HepG2 (cell line): ENCODE measurements around the gene ADGRG4. TPM values are rescaled to one million over a fixed set of nuclear protein-coding genes. Genes with fewer than 3 reads are reported as not detected.

ENCODE experiments used
- ATAC-seq: fragments of 200-7000 bp; cut with Tn5 transposase; 3 replicates; pipeline ENCODE4 v1.9.1; 2020; ENCODE audit warnings: mild to moderate bottlenecking, moderate library complexity
- BruUV-seq: library from RNA; stranded (reverse); fragments of 400-500 nt; replicated peaks from 2 replicates; lab custom pipeline; 2021; lab: Mats Ljungman, UMichigan
- CTCF ChIA-PET: fragments of 300-600 bp; formaldehyde crosslinking; extraction: SDS; loops from one replicate; lab custom pipeline; 2021; ENCODE audit warnings: low total read pairs, inconsistent platforms, low intra/inter-chr PET ratio; lab: Yijun Ruan, JAX
- POLR2A ChIA-PET: fragments of 350-600 bp; sonication (Branson Sonifier 250); formaldehyde crosslinking; loops from one replicate; lab custom pipeline; 2020; ENCODE audit warnings: antibody characterized with exemption, inconsistent platforms; lab: Yijun Ruan, JAX
- DNase-seq: peaks from one replicate; pipeline ENCODE4 v3.0.0-alpha.2; 2015; ENCODE audit warnings: low spot score
- FAIRE-seq: peaks from 3 replicates; lab custom pipeline; 2011; peaks lifted over from hg19 to GRCh38; lab: Jason Lieb, UNC
- H2AFZ ChIP-seq: one replicate; pipeline ENCODE4 v1.6.1; 2011; ENCODE audit warnings: low read length, inconsistent platforms
- H3K27ac ChIP-seq: fragments of 300-600 bp; 3 replicates; pipeline ENCODE4 v1.8.0; 2011; ENCODE audit warnings: mixed run types, mild to moderate bottlenecking, mixed read lengths, low read length, inconsistent platforms; ENCODE audit not compliant: insufficient read depth; ENCODE audit errors: extremely low read length
- H3K27me3 ChIP-seq, 2 experiments: fragments of 200-600 bp in 1 of 2; 2 replicates in 1 of 2; 3 replicates in 1 of 2; pipeline versions ENCODE4 v1.6.0 to v1.8.0; 2011; ENCODE audit warnings: low read length in 2 of 2, mild to moderate bottlenecking in 2 of 2, moderate library complexity in 2 of 2, inconsistent platforms in 1 of 2; ENCODE audit not compliant: insufficient read depth in 2 of 2, control insufficient read depth in 1 of 2
- H3K36me3 ChIP-seq, 2 experiments: fragments of 200-600 bp in 1 of 2; replicated peaks in 1 of 2; 2 replicates in 1 of 2; 3 replicates in 1 of 2; pipeline versions ENCODE4 v1.5.1 to v1.8.0; 2011; ENCODE audit warnings: low read length in 2 of 2, inconsistent platforms in 1 of 2; ENCODE audit not compliant: insufficient read depth in 2 of 2, control insufficient read depth in 1 of 2
- H3K4me1 ChIP-seq: 2 replicates; pipeline ENCODE4 v1.5.1; 2012; ENCODE audit warnings: low read length, inconsistent platforms; ENCODE audit not compliant: insufficient read depth
- H3K4me2 ChIP-seq: 2 replicates; pipeline ENCODE4 v1.6.0; 2011; ENCODE audit warnings: low read depth, low read length, inconsistent platforms
- H3K4me3 ChIP-seq, 3 experiments: fragments of 200-600 bp in 1 of 3; sonication (generic), shearing (Covaris generic) in 1 of 3; replicated peaks in 1 of 3; 2 replicates each; pipeline ENCODE4 v1.5.1; 2011 to 2016; ENCODE audit warnings: low read length in 3 of 3, inconsistent platforms in 2 of 3, low read depth in 2 of 3, mild to moderate bottlenecking in 2 of 3, control low read depth in 1 of 3, mixed read lengths in 1 of 3; ENCODE audit not compliant: insufficient read depth in 1 of 3
- H3K79me2 ChIP-seq: one replicate; pipeline ENCODE4 v1.6.1; 2011; ENCODE audit warnings: low read length, inconsistent platforms; ENCODE audit not compliant: insufficient read depth
- H3K9ac ChIP-seq: 2 replicates; pipeline ENCODE4 v1.6.0; 2011; ENCODE audit warnings: mild to moderate bottlenecking, low read depth, low read length, inconsistent platforms; ENCODE audit not compliant: insufficient read depth
- H3K9me3 ChIP-seq: 2 replicates; pipeline ENCODE4 v1.5.1; 2012; ENCODE audit warnings: mild to moderate bottlenecking, low read length
- H4K20me1 ChIP-seq: 2 replicates; pipeline ENCODE4 v1.6.0; 2011; ENCODE audit warnings: inconsistent platforms, mild to moderate bottlenecking, low read length, moderate library complexity; ENCODE audit not compliant: insufficient read depth
- GATAD2A ChIP-seq: IDR thresholded peaks from 2 replicates; pipeline ENCODE4 v1.6.1; 2016
- NFE2L2 ChIP-seq: fragments of 150-350 bp; IDR thresholded peaks from 2 replicates; pipeline ENCODE4 v1.6.1; 2014; ENCODE audit warnings: low read length
- NFIC ChIP-seq: IDR thresholded peaks from 2 replicates; pipeline ENCODE4 v1.6.1; 2012; ENCODE audit warnings: mild to moderate bottlenecking, low read length, inconsistent platforms
- PRMT3 ChIP-seq: sonication (generic); formaldehyde crosslinking; IDR thresholded peaks from 2 replicates; pipeline ENCODE4 v1.8.1; 2022; ENCODE audit warnings: low read depth, mild to moderate bottlenecking, moderate library complexity, missing genetic modification reagents, borderline replicate concordance
- RCOR2 ChIP-seq: IDR thresholded peaks from 2 replicates; pipeline ENCODE4 v1.6.1; 2016; ENCODE audit warnings: missing biosample characterization, missing genetic modification reagents
- ZIK1 ChIP-seq: sonication (generic); formaldehyde crosslinking; IDR thresholded peaks from 2 replicates; pipeline ENCODE4 v1.5.0; 2020; ENCODE audit warnings: mild to moderate bottlenecking, low read depth, missing genetic modification reagents, borderline replicate concordance
- ZNF441 ChIP-seq: sonication (generic); formaldehyde crosslinking; IDR thresholded peaks from 2 replicates; pipeline ENCODE4 v1.7.0; 2021; ENCODE audit warnings: missing genetic modification reagents, borderline replicate concordance
- ZNF616 ChIP-seq: sonication (generic); formaldehyde crosslinking; IDR thresholded peaks from 2 replicates; pipeline ENCODE4 v1.5.0; 2020; ENCODE audit warnings: low read depth, mild to moderate bottlenecking, missing genetic modification reagents
- WGBS: methylation state at CpG from one replicate; pipeline ENCODE4 v1.1.6; 2017; ENCODE audit warnings: low lambda C conversion rate; 5-methylcytosine and 5-hydroxymethylcytosine counted together
- in situ Hi-C: cut with HindIII; loops from 2 replicates; pipeline ENCODE4 v1.10.0; 2017; ENCODE audit warnings: low pct_unique_long_range_greater_than_20kb; ENCODE audit not compliant: extremely low pct_ligation_motif_present
- intact Hi-C: fragments of 100-400 bp; cut with micrococcal nuclease; formaldehyde crosslinking; loops from one replicate; pipeline ENCODE4 v1.10.0; 2022; ENCODE audit not compliant: unreplicated experiment
- polyA plus RNA-seq, 8 experiments: library from polyadenylated mRNA; depleted of rRNA in 3 of 8; stranded (reverse) in 7 of 8; unstranded in 1 of 8; fragments of >200 nt; fragmentation: Illumina TruSeq in 4 of 8; extraction: Trizol in 4 of 8; gene quantifications; 2 replicates each; pipeline versions ENCODE4 v1.2.1 to v1.2.3, GENCODE V29; 2011 to 2016; ENCODE audit warnings: low read depth in 4 of 8, missing spikeins in 1 of 8, mixed read lengths in 1 of 8; ENCODE audit not compliant: insufficient read depth in 1 of 8
- total RNA-seq, 5 experiments: library from RNA; depleted of rRNA; stranded (reverse); fragments of >200 nt; fragmentation: Illumina TruSeq; extraction: Trizol; gene quantifications; 2 replicates each; pipeline ENCODE4 v1.2.3, GENCODE V29; 2016; ENCODE audit warnings: low read depth in 1 of 5
- TF ChIP-seq, protein P1 (sequence below): IDR thresholded peaks from 2 replicates; pipeline ENCODE4 v1.6.1; 2012; ENCODE audit warnings: inconsistent platforms
- TF ChIP-seq, protein P2 (sequence below): sonication (generic); formaldehyde crosslinking; IDR thresholded peaks from 2 replicates; pipeline ENCODE4 v1.8.0; 2022; ENCODE audit warnings: mild to moderate bottlenecking, missing genetic modification reagents; ENCODE audit not compliant: insufficient replicate concordance
- TF ChIP-seq, protein P3 (sequence below): sonication (generic); formaldehyde crosslinking; IDR thresholded peaks from 2 replicates; pipeline ENCODE4 v1.4.0; 2020; ENCODE audit warnings: missing genetic modification reagents, borderline replicate concordance
- TF ChIP-seq, protein P4 (sequence below): sonication (generic); IDR thresholded peaks from 2 replicates; pipeline ENCODE4 v1.6.1; 2016; ENCODE audit warnings: low read depth, borderline replicate concordance
- TF ChIP-seq, protein P5 (sequence below): sonication (generic); formaldehyde crosslinking; IDR thresholded peaks from 2 replicates; pipeline ENCODE4 v1.4.0; 2020; ENCODE audit warnings: missing genetic modification reagents
- TF ChIP-seq, protein P6 (sequence below): sonication (generic); formaldehyde crosslinking; IDR thresholded peaks from 2 replicates; pipeline ENCODE4 v1.9.0; 2021; ENCODE audit warnings: missing genetic modification reagents, mild to moderate bottlenecking, borderline replicate concordance

The ADGRG4 gene
- total and polyA plus RNA-seq, 2 of the 13 experiments (the other 11 are each of a cell fraction or from before 2014, with no cell fraction given) = not detected

DNA sequence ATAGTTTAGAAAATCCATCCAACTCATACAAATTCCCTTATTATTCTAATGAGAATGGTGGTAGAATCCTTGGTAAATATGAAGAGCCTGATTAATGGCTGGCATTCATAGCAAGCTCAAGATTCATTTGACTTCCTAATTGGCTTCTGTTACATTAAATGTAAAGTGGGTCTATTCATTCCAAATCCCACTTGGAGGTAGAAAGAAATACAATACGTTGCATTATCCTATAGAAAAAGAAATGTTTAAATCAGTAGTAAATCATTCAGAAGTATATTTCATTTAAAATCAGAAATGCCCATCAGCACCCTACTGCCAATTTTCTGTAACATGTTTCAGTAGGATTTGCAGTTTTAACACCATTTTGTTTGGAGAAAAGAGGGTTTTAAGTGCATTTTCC is 6.7 kb downstream of the ADGRG4 start:
- WGBS = 0% methylated on average over 1 of the region's 1 CpG
- no peaks in the 10 kb centered on the region for H3K9me3 ChIP-seq
- H3K4me3 ChIP-seq = no peak overlapping the region
- ATAC-seq = no peak
- H3K79me2 ChIP-seq = no peaks in the 10 kb centered on the region
- no peak for FAIRE-seq
- no peaks in the 10 kb centered on the region for H3K4me1 ChIP-seq
- POLR2A ChIA-PET = no interaction called here
- no peak for DNase-seq
- CTCF ChIA-PET = no interaction called here
- in situ Hi-C loops = no loop called here
- H3K36me3 ChIP-seq = no peaks in the 10 kb centered on the region
- H3K4me2 ChIP-seq = no peak overlapping the region
- H2AFZ ChIP-seq = no peak overlapping the region
- no peaks in the 10 kb centered on the region for H4K20me1 ChIP-seq
- BruUV-seq = no TSS peak
- no peaks in the 10 kb centered on the region for H3K27me3 ChIP-seq
- H3K27ac ChIP-seq = no peak overlapping the region
- no peak overlapping the region for H3K9ac ChIP-seq
- intact Hi-C loops = no loop called here
- TF ChIP-seq PRMT3 (CRISPR knock-in tag) = no peak
- TF ChIP-seq, protein P1, sequence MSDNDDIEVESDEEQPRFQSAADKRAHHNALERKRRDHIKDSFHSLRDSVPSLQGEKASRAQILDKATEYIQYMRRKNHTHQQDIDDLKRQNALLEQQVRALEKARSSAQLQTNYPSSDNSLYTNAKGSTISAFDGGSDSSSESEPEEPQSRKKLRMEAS = no peak
- TF ChIP-seq, protein P2, sequence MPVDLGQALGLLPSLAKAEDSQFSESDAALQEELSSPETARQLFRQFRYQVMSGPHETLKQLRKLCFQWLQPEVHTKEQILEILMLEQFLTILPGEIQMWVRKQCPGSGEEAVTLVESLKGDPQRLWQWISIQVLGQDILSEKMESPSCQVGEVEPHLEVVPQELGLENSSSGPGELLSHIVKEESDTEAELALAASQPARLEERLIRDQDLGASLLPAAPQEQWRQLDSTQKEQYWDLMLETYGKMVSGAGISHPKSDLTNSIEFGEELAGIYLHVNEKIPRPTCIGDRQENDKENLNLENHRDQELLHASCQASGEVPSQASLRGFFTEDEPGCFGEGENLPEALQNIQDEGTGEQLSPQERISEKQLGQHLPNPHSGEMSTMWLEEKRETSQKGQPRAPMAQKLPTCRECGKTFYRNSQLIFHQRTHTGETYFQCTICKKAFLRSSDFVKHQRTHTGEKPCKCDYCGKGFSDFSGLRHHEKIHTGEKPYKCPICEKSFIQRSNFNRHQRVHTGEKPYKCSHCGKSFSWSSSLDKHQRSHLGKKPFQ (CRISPR knock-in tag) = no peak
- TF ChIP-seq, protein P3, sequence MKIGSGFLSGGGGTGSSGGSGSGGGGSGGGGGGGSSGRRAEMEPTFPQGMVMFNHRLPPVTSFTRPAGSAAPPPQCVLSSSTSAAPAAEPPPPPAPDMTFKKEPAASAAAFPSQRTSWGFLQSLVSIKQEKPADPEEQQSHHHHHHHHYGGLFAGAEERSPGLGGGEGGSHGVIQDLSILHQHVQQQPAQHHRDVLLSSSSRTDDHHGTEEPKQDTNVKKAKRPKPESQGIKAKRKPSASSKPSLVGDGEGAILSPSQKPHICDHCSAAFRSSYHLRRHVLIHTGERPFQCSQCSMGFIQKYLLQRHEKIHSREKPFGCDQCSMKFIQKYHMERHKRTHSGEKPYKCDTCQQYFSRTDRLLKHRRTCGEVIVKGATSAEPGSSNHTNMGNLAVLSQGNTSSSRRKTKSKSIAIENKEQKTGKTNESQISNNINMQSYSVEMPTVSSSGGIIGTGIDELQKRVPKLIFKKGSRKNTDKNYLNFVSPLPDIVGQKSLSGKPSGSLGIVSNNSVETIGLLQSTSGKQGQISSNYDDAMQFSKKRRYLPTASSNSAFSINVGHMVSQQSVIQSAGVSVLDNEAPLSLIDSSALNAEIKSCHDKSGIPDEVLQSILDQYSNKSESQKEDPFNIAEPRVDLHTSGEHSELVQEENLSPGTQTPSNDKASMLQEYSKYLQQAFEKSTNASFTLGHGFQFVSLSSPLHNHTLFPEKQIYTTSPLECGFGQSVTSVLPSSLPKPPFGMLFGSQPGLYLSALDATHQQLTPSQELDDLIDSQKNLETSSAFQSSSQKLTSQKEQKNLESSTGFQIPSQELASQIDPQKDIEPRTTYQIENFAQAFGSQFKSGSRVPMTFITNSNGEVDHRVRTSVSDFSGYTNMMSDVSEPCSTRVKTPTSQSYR = no peak
- TF ChIP-seq RCOR2 (CRISPR knock-in tag) = no peak
- TF ChIP-seq, protein P4, sequence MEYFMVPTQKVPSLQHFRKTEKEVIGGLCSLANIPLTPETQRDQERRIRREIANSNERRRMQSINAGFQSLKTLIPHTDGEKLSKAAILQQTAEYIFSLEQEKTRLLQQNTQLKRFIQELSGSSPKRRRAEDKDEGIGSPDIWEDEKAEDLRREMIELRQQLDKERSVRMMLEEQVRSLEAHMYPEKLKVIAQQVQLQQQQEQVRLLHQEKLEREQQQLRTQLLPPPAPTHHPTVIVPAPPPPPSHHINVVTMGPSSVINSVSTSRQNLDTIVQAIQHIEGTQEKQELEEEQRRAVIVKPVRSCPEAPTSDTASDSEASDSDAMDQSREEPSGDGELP = no peak
- TF ChIP-seq, protein P5, sequence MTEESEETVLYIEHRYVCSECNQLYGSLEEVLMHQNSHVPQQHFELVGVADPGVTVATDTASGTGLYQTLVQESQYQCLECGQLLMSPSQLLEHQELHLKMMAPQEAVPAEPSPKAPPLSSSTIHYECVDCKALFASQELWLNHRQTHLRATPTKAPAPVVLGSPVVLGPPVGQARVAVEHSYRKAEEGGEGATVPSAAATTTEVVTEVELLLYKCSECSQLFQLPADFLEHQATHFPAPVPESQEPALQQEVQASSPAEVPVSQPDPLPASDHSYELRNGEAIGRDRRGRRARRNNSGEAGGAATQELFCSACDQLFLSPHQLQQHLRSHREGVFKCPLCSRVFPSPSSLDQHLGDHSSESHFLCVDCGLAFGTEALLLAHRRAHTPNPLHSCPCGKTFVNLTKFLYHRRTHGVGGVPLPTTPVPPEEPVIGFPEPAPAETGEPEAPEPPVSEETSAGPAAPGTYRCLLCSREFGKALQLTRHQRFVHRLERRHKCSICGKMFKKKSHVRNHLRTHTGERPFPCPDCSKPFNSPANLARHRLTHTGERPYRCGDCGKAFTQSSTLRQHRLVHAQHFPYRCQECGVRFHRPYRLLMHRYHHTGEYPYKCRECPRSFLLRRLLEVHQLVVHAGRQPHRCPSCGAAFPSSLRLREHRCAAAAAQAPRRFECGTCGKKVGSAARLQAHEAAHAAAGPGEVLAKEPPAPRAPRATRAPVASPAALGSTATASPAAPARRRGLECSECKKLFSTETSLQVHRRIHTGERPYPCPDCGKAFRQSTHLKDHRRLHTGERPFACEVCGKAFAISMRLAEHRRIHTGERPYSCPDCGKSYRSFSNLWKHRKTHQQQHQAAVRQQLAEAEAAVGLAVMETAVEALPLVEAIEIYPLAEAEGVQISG (CRISPR knock-in tag) = no peak
- no peak for TF ChIP-seq ZNF441 (CRISPR knock-in tag)
- TF ChIP-seq, protein P6, sequence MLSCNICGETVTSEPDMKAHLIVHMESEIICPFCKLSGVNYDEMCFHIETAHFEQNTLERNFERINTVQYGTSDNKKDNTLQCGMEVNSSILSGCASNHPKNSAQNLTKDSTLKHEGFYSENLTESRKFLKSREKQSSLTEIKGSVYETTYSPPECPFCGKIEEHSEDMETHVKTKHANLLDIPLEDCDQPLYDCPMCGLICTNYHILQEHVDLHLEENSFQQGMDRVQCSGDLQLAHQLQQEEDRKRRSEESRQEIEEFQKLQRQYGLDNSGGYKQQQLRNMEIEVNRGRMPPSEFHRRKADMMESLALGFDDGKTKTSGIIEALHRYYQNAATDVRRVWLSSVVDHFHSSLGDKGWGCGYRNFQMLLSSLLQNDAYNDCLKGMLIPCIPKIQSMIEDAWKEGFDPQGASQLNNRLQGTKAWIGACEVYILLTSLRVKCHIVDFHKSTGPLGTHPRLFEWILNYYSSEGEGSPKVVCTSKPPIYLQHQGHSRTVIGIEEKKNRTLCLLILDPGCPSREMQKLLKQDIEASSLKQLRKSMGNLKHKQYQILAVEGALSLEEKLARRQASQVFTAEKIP = no peak
- TF ChIP-seq ZNF616 (CRISPR knock-in tag) = no peak
- no peak for TF ChIP-seq NFE2L2
- TF ChIP-seq ZIK1 (CRISPR knock-in tag) = no peak
- TF ChIP-seq NFIC = no peak
- no peak for TF ChIP-seq GATAD2A (CRISPR knock-in tag)
